Amniotic epithelial cell (primary cell): ENCODE results near the gene PIGU.
A peak's percentile ranks its signal among the peaks of the same experiment; 100 is the strongest.
"Not testable (repeated sequence)": the region's sequence is repeated elsewhere in the genome, so short reads cannot be mapped to it uniquely, and the experiment has no call there.

ENCODE experiments used
- DNase-seq: peaks from one replicate; pipeline ENCODE4 v3.0.0-alpha.2; 2010; ENCODE audit warnings: low read depth

PIGU gene

GRCh38 chr20:34532756-34533155 lies 144.1 kb downstream of the PIGU start:
- no peak for DNase-seq

- DNase-seq, result no peak
These were observed 144.6 kb downstream of the PIGU start for GRCh38 chr20:34532320-34532719.

- no peak for DNase-seq
These were observed 145.2 kb downstream of the PIGU start for GRCh38 chr20:34531608-34532265.

- no peak for DNase-seq
These were observed 146.6 kb downstream of the PIGU start for GRCh38 chr20:34530342-34530741.

GRCh38 chr20:34529742-34530141 lies 147.2 kb downstream of the PIGU start:
- no peak for DNase-seq

- DNase-seq, result peak; percentile 45
These were observed 148.0 kb downstream of the PIGU start for GRCh38 chr20:34528921-34529297.

- DNase-seq, result no peak
These were observed 149.9 kb downstream of the PIGU start for GRCh38 chr20:34527016-34527415.

GRCh38 chr20:34526466-34526865 lies 150.4 kb downstream of the PIGU start:
- DNase-seq, result no peak

- DNase-seq, result peak; percentile 99
These were observed 151.0 kb downstream of the PIGU start for GRCh38 chr20:34525709-34526416.

GRCh38 chr20:34525342-34525708 lies 151.6 kb downstream of the PIGU start:
- DNase-seq, result peak; percentile 28

GRCh38 chr20:34524426-34524825 lies 152.5 kb downstream of the PIGU start:
- no peak for DNase-seq

GRCh38 chr20:34522969-34523871 lies 153.7 kb downstream of the PIGU start:
- DNase-seq, result peak; percentile 59

- DNase-seq, result not testable (repeated sequence)
These were observed 157.1 kb downstream of the PIGU start for GRCh38 chr20:34519841-34520240.

- DNase-seq, result not testable (repeated sequence)
These were observed 158.0 kb downstream of the PIGU start for GRCh38 chr20:34518863-34519262.

GRCh38 chr20:34517114-34517505 lies 159.8 kb downstream of the PIGU start:
- DNase-seq, result peak; percentile 17

GRCh38 chr20:34516247-34517113 lies 160.4 kb downstream of the PIGU start, which contains the start of gene DYNLRB1:
Gene DYNLRB1, plus strand, starts transcription at chr20:34516422. Its CDS starts 37 bp downstream, at chr20:34516459.
- DNase-seq, result peak; percentile 93

GRCh38 chr20:34515484-34516246 lies 161.2 kb downstream of the PIGU start:
- DNase-seq, result peak; percentile 71

GRCh38 chr20:34514897-34515483 lies 161.9 kb downstream of the PIGU start:
- peak; percentile 29 for DNase-seq

- not testable (repeated sequence) for DNase-seq
These were observed 162.9 kb downstream of the PIGU start for GRCh38 chr20:34514034-34514433.

- DNase-seq, result no peak
These were observed 163.9 kb downstream of the PIGU start for GRCh38 chr20:34512955-34513419.
